OCI-LY7 (cell line): ENCODE results near the gene SDK2. TPM values are rescaled to one million over a fixed set of nuclear protein-coding genes. Genes with fewer than 3 reads are reported as not detected.

Experiments used
- BruUV-seq: library from RNA; stranded (reverse); fragments of 400-500 nt; replicated peaks from 2 replicates; lab custom pipeline; 2021; lab: Mats Ljungman, UMichigan
- CTCF ChIA-PET: fragments of 300-600 bp; sonication (Branson Sonifier 250); formaldehyde crosslinking; loops from one replicate; lab custom pipeline; 2022; ENCODE audit warnings: antibody characterized with exemption; ENCODE audit not compliant: unreplicated experiment; lab: Charles Lee
- POLR2A ChIA-PET: fragments of 300-600 bp; sonication (Branson Sonifier 250); formaldehyde crosslinking; loops from one replicate; lab custom pipeline; 2022; ENCODE audit warnings: antibody characterized with exemption; lab: Charles Lee
- DNase-seq: peaks from one replicate; pipeline ENCODE4 v3.0.0-alpha.2; 2015; ENCODE audit warnings: low spot score
- H2AFZ ChIP-seq: fragments of 200-600 bp; sonication (generic), shearing (Covaris generic); 2 replicates; pipeline ENCODE4 v1.6.1; 2014; ENCODE audit warnings: mild to moderate bottlenecking, antibody characterized with exemption, low read length, moderate library complexity
- H3K27ac ChIP-seq: fragments of 200-600 bp; sonication (generic); 2 replicates; pipeline ENCODE4 v1.5.1; 2014; ENCODE audit warnings: mixed run types, low read depth, mild to moderate bottlenecking, moderate library complexity, low read length, inconsistent platforms; ENCODE audit not compliant: poor library complexity, severe bottlenecking
- H3K36me3 ChIP-seq: fragments of 200-600 bp; sonication (generic); 2 replicates; pipeline ENCODE4 v1.6.1; 2014; ENCODE audit warnings: mild to moderate bottlenecking, antibody characterized with exemption, low read length, moderate library complexity, mixed read lengths; ENCODE audit not compliant: insufficient read depth
- H3K4me1 ChIP-seq: fragments of 200-600 bp; sonication (generic); 2 replicates; pipeline ENCODE4 v1.5.1; 2014; ENCODE audit warnings: mild to moderate bottlenecking, low read length; ENCODE audit not compliant: insufficient read depth, poor library complexity, severe bottlenecking
- H3K4me2 ChIP-seq: fragments of 200-600 bp; sonication (generic); 2 replicates; pipeline ENCODE4 v1.6.1; 2014; ENCODE audit warnings: mild to moderate bottlenecking, low read length
- H3K4me3 ChIP-seq: fragments of 200-600 bp; sonication (generic); 2 replicates; pipeline ENCODE4 v1.5.1; 2014; ENCODE audit warnings: mild to moderate bottlenecking, low read depth, low read length; ENCODE audit not compliant: poor library complexity, severe bottlenecking
- H3K79me2 ChIP-seq: fragments of 200-600 bp; sonication (generic); 2 replicates; pipeline ENCODE4 v1.6.1; 2016; ENCODE audit warnings: low read depth, mild to moderate bottlenecking, low read length, moderate library complexity, mixed read lengths; ENCODE audit not compliant: insufficient read depth
- H3K9me2 ChIP-seq: fragments of 200-600 bp; sonication (generic); 2 replicates; pipeline ENCODE4 v1.6.1; 2016; ENCODE audit warnings: mild to moderate bottlenecking, low read length, mixed read lengths; ENCODE audit not compliant: insufficient read depth
- H3K9me3 ChIP-seq: fragments of 200-600 bp; sonication (generic); 2 replicates; pipeline ENCODE4 v1.6.1; 2014; ENCODE audit warnings: mild to moderate bottlenecking, mixed run types, low read length, mixed read lengths
- H4K20me1 ChIP-seq: fragments of 200-600 bp; sonication (generic); 2 replicates; pipeline ENCODE4 v1.6.1; 2014; ENCODE audit warnings: mild to moderate bottlenecking, antibody characterized with exemption, low read length, moderate library complexity, mixed read lengths; ENCODE audit not compliant: insufficient read depth
- CTCF ChIP-seq: fragments of 200-600 bp; sonication (generic); conservative IDR thresholded peaks from 2 replicates; pipeline ENCODE4 v1.5.1; 2014; ENCODE audit warnings: mild to moderate bottlenecking, antibody characterized with exemption, low read length, moderate library complexity, mixed read lengths
- EZH2phosphoT487 ChIP-seq: fragments of 200-600 bp; sonication (generic); IDR thresholded peaks from 2 replicates; pipeline ENCODE4 v1.6.1; 2018; ENCODE audit warnings: low read depth, borderline replicate concordance, mild to moderate bottlenecking, mixed run types, antibody characterized with exemption, low read length, moderate library complexity, mixed read lengths
- intact Hi-C: fragments of 100-400 bp; cut with micrococcal nuclease; formaldehyde crosslinking; loops from one replicate; pipeline ENCODE4 v1.10.0; 2022; ENCODE audit not compliant: unreplicated experiment
- total RNA-seq, 2 experiments: library from RNA; depleted of rRNA in 1 of 2; stranded (reverse); fragments of >200 nt in 1 of 2; shearing (Covaris generic) in 1 of 2; gene quantifications; 2 replicates each; pipeline ENCODE4 v1.2.3, GENCODE V29; 2014 to 2022

SDK2 gene
- total RNA-seq, 2 experiments from 2014 or later: 0.32 to 1.8 TPM

GRCh38 chr17:73691321-73691766 lies 47.1 kb upstream of the SDK2 start:
- POLR2A ChIA-PET: interaction anchor here (1.0 kb wide), 1 partner anchor 137 kb away, joined by 3 read pairs; no protein-coding TSS in a partner anchor
- Histone ChIP-seq H2AFZ (no peak overlapping the region), H3K9me3 (no peaks in the 10 kb centered on the region), H3K4me2 (no peak overlapping the region), H3K27ac (no peak overlapping the region), H3K4me3 (no peak overlapping the region), H3K36me3 (no peaks in the 10 kb centered on the region), H3K79me2 (no peaks in the 10 kb centered on the region), H3K4me1 (no peaks in the 10 kb centered on the region), H4K20me1 (no peaks in the 10 kb centered on the region), H3K9me2 (no peaks in the 10 kb centered on the region)
- CTCF ChIA-PET: no interaction called here
- BruUV-seq: no TSS peak
- DNase-seq: no peak
- intact Hi-C loops: no loop called here
- no peak for TF ChIP-seq CTCF
- no peak for TF ChIP-seq EZH2phosphoT487

- ChIA-PET CTCF (no interaction called here), POLR2A (no interaction called here)
- no peak overlapping the region for H3K27ac ChIP-seq
- H3K4me3 ChIP-seq: no peak overlapping the region
- BruUV-seq: no TSS peak
- H3K9me3 ChIP-seq: no peaks in the 10 kb centered on the region
- no peaks in the 10 kb centered on the region for H3K4me1 ChIP-seq
- no peak for DNase-seq
- H4K20me1 ChIP-seq: no peaks in the 10 kb centered on the region
- H3K79me2 ChIP-seq: no peaks in the 10 kb centered on the region
- TF ChIP-seq CTCF: no peak
- TF ChIP-seq EZH2phosphoT487: no peak
- H3K4me2 ChIP-seq: no peak overlapping the region
- intact Hi-C loops: no loop called here
- H3K36me3 ChIP-seq: no peaks in the 10 kb centered on the region
- H2AFZ ChIP-seq: no peak overlapping the region
- no peaks in the 10 kb centered on the region for H3K9me2 ChIP-seq
Measured at GRCh38 chr17:73690676-73691075, 46.4 kb upstream of the SDK2 start.

- Histone ChIP-seq H3K9me2 (no peaks in the 10 kb centered on the region), H3K9me3 (no peaks in the 10 kb centered on the region), H2AFZ (no peak overlapping the region), H4K20me1 (no peaks in the 10 kb centered on the region), H3K4me3 (no peak overlapping the region), H3K27ac (no peak overlapping the region), H3K4me1 (no peaks in the 10 kb centered on the region), H3K79me2 (no peaks in the 10 kb centered on the region), H3K4me2 (no peak overlapping the region), H3K36me3 (no peaks in the 10 kb centered on the region)
- TF ChIP-seq CTCF: no peak
- no peak for TF ChIP-seq EZH2phosphoT487
- no peak for DNase-seq
- no TSS peak for BruUV-seq
- ChIA-PET CTCF (no interaction called here), POLR2A (no interaction called here)
- intact Hi-C loops: no loop called here
Measured at GRCh38 chr17:73689596-73690275, 45.5 kb upstream of the SDK2 start.
